A549 (cell line): Measurements from ENCODE around the gene DLG1. TPM values are rescaled to one million over a fixed set of nuclear protein-coding genes. Genes with fewer than 3 reads are reported as not detected.
"Not testable (repeated sequence)": the region's sequence is repeated elsewhere in the genome, so short reads cannot be mapped to it uniquely, and the experiment has no call there.

Experiments
- ATAC-seq, 2 experiments: fragments of 200-7000 bp in 1 of 2; fragments of >200 bp in 1 of 2; cut with Nextera tagmentation in 1 of 2; cut with Tn5 transposase in 1 of 2; 3 replicates each; pipeline versions ENCODE4 v1.8.0 to v1.9.1; 2018 to 2020; ENCODE audit warnings: mild to moderate bottlenecking in 1 of 2, moderate library complexity in 1 of 2
- CTCF ChIA-PET: fragments of 300-600 bp; sonication (Branson Sonifier 250); formaldehyde crosslinking; extraction: SDS; loops from one replicate; lab custom pipeline; 2021; ENCODE audit warnings: antibody characterized with exemption, inconsistent platforms; lab: Yijun Ruan, JAX
- POLR2A ChIA-PET: fragments of 350-600 bp; formaldehyde crosslinking; extraction: SDS; loops from one replicate; lab custom pipeline; 2021; ENCODE audit warnings: antibody characterized with exemption, inconsistent platforms; lab: Yijun Ruan, JAX
- DNase-seq, 2 experiments: peaks; one replicate each; pipeline versions ENCODE4 v3.0.0 to v3.0.0-alpha.2; 2011 to 2016; ENCODE audit warnings: low read depth in 1 of 2, low spot score in 1 of 2
- FAIRE-seq: peaks from 2 replicates; lab custom pipeline; 2011; peaks lifted over from hg19 to GRCh38; lab: Jason Lieb, UNC
- H3K27ac ChIP-seq, 2 experiments: fragments of >200 bp; sonication (Bioruptor Twin); formaldehyde crosslinking; 3 replicates each; pipeline ENCODE4 v1.5.1; 2016 to 2017
- H3K4me1 ChIP-seq: fragments of >200 bp; sonication (Bioruptor Twin); formaldehyde crosslinking; 3 replicates; pipeline ENCODE4 v1.6.1; 2016
- H3K4me2 ChIP-seq: fragments of >200 bp; sonication (Bioruptor Twin); formaldehyde crosslinking; 3 replicates; pipeline ENCODE4 v1.6.1; 2016
- H3K4me3 ChIP-seq: fragments of >200 bp; sonication (Bioruptor Twin); formaldehyde crosslinking; 3 replicates; pipeline ENCODE4 v1.5.1; 2016
- H3K9me3 ChIP-seq: fragments of >200 bp; sonication (Bioruptor Twin); formaldehyde crosslinking; 3 replicates; pipeline ENCODE4 v1.6.1; 2016
- BHLHE40 ChIP-seq: IDR thresholded peaks from 2 replicates; pipeline ENCODE4 v1.6.1; 2012; ENCODE audit warnings: low read depth, low read length, inconsistent platforms
- CBX2 ChIP-seq: fragments of 200-600 bp; sonication (generic); IDR thresholded peaks from 2 replicates; pipeline ENCODE4 v1.6.1; 2016; ENCODE audit warnings: low read depth, mild to moderate bottlenecking, borderline replicate concordance
- EP300 ChIP-seq, 2 experiments: fragments of >200 bp; sonication (Bioruptor Twin); formaldehyde crosslinking; IDR thresholded peaks; 2 replicates in 1 of 2; 3 replicates in 1 of 2; pipeline ENCODE4 v1.6.1; 2016 to 2017
- FOSB ChIP-seq: fragments of 250-450 bp; sonication (Bioruptor Pico); IDR thresholded peaks from 2 replicates; pipeline ENCODE4 v1.5.0; 2020; ENCODE audit warnings: mild to moderate bottlenecking, moderate library complexity
- HOXB13 ChIP-seq: fragments of 250-450 bp; sonication (Bioruptor Pico); IDR thresholded peaks from 2 replicates; pipeline ENCODE4 v1.5.0; 2020; ENCODE audit warnings: low read depth, mild to moderate bottlenecking, moderate library complexity
- HOXB5 ChIP-seq: fragments of 250-450 bp; sonication (Bioruptor Pico); IDR thresholded peaks from 2 replicates; pipeline ENCODE4 v1.5.0; 2020; ENCODE audit warnings: mild to moderate bottlenecking, moderate library complexity
- JUNB ChIP-seq: fragments of >200 bp; sonication (Bioruptor Twin); formaldehyde crosslinking; IDR thresholded peaks from 2 replicates; pipeline ENCODE4 v1.6.1; 2016
- KDM1A ChIP-seq: fragments of 200-600 bp; sonication (generic); IDR thresholded peaks from 2 replicates; pipeline ENCODE4 v1.6.1; 2016; ENCODE audit warnings: low read depth, mild to moderate bottlenecking
- POLR2A ChIP-seq: IDR thresholded peaks from 2 replicates; pipeline ENCODE4 v1.6.1; 2012; ENCODE audit warnings: mild to moderate bottlenecking, low read length
- RARB ChIP-seq: fragments of 250-450 bp; sonication (Bioruptor Pico); IDR thresholded peaks from 2 replicates; pipeline ENCODE4 v1.8.0; 2021; ENCODE audit warnings: mild to moderate bottlenecking, moderate library complexity
- SMC3 ChIP-seq: fragments of >200 bp; sonication (Bioruptor Twin); formaldehyde crosslinking; IDR thresholded peaks from 3 replicates; pipeline ENCODE4 v1.6.1; 2018; ENCODE audit warnings: inconsistent platforms
- TFCP2L1 ChIP-seq: fragments of 250-450 bp; sonication (Bioruptor Pico); IDR thresholded peaks from 2 replicates; pipeline ENCODE4 v1.5.0; 2021; ENCODE audit warnings: mild to moderate bottlenecking
- TP53 ChIP-seq: fragments of 250-450 bp; sonication (Bioruptor Pico); IDR thresholded peaks from 2 replicates; pipeline ENCODE4 v1.5.0; 2021; ENCODE audit warnings: mild to moderate bottlenecking, moderate library complexity
- ZC3H11A ChIP-seq: fragments of 450-650 bp; IDR thresholded peaks from 2 replicates; pipeline ENCODE4 v1.6.1; 2014; ENCODE audit warnings: antibody characterized with exemption, mild to moderate bottlenecking
- ZSCAN20 ChIP-seq: fragments of 250-450 bp; sonication (Bioruptor Pico); IDR thresholded peaks from 2 replicates; pipeline ENCODE4 v1.8.0; 2022; ENCODE audit warnings: mild to moderate bottlenecking, moderate library complexity
- WGBS: methylation state at CpG from one replicate; pipeline ENCODE4 v1.1.6; 2017; ENCODE audit errors: missing lambda C conversion rate; 5-methylcytosine and 5-hydroxymethylcytosine counted together
- polyA plus RNA-seq, 4 experiments: library from polyadenylated mRNA; depleted of rRNA in 3 of 4; stranded (reverse); fragments of >200 nt; fragmentation: RNase III in 1 of 4; extraction: RNeasy Plus Mini Kit Qiagen cat#74134 plus additional on column Dnase treatment in 1 of 4; gene quantifications; 2 replicates in 3 of 4; 3 replicates in 1 of 4; pipeline ENCODE4 v1.2.3, GENCODE V29; 2011 to 2017
- TF ChIP-seq, protein P1 (sequence below): fragments of >200 bp; sonication (Bioruptor Twin); formaldehyde crosslinking; IDR thresholded peaks from 3 replicates; pipeline ENCODE4 v1.6.1; 2016
- TF ChIP-seq, protein P2 (sequence below): fragments of 150-350 bp; IDR thresholded peaks from 2 replicates; pipeline ENCODE4 v1.6.1; 2014; ENCODE audit warnings: low read depth, mild to moderate bottlenecking, low read length
- TF ChIP-seq, protein P3 (sequence below): fragments of 200-600 bp; sonication (generic); IDR thresholded peaks from 2 replicates; pipeline ENCODE4 v1.6.1; 2016; ENCODE audit warnings: antibody characterized with exemption, mild to moderate bottlenecking, moderate library complexity
- TF ChIP-seq, protein P4 (sequence below): IDR thresholded peaks from 2 replicates; pipeline ENCODE4 v1.6.1; 2012

Gene DLG1
- polyA plus RNA-seq, 2 of the 4 experiments (the other 2 are of a cell fraction), result 27.0 to 33.9 TPM

DNA sequence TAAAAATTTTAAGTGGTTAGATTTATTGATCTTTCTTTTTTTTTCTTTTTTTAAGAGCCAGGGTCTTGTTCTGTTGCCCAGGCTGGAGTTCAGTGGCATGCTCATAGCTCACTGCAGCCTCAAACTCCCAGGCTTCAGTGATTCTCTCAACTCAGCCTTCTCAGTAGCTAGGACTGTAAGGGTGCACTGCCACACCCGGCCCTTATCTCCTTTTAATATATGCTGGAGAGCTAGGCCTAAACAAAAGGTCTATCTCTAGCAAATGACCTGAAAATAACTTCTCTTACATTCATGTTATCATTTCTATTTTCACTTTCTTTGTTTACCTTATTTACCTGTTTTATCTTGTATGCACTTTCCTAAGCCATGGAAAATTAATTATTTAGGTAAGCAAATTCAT is 233.6 kb downstream of the DLG1 start (continued):
- TF ChIP-seq, protein P1, sequence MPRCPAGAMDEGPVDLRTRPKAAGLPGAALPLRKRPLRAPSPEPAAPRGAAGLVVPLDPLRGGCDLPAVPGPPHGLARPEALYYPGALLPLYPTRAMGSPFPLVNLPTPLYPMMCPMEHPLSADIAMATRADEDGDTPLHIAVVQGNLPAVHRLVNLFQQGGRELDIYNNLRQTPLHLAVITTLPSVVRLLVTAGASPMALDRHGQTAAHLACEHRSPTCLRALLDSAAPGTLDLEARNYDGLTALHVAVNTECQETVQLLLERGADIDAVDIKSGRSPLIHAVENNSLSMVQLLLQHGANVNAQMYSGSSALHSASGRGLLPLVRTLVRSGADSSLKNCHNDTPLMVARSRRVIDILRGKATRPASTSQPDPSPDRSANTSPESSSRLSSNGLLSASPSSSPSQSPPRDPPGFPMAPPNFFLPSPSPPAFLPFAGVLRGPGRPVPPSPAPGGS, result no peak

DNA sequence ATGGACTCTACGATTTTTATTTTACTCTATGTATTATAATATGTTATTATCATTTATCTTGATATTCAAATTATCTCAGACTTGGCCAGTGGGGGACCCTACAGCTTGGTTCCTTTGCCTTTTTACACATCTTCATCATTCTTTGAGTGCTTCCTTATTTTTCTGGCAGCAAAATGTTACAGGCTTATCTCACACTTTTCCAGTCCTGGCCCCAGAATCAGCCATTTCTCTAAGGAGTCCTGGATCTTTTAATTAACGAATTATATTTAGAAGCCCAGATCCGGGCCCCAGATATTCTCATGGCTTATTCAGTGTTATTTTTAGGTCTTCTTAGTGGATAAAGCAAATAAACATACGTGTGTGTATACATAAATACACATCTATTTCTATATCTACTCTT is 236.0 kb downstream of the DLG1 start:
- ChIA-PET CTCF (interaction anchor here (0.6 kb wide), 1 partner anchor 801 kb away, joined by 3 read pairs; no protein-coding TSS in a partner anchor), POLR2A (no interaction called here)
- Histone ChIP-seq H3K27ac (no peak overlapping the region), H3K4me1 (no peaks in the 10 kb centered on the region), H3K9me3 (no peaks in the 10 kb centered on the region), H3K4me2 (no peak overlapping the region)
- DNase-seq (no peak), ATAC-seq (no peak), FAIRE-seq (no peak)
- TF ChIP-seq KDM1A (no peak), CBX2 (no peak), EP300 (IDR thresholded peaks at IDR 0.05) (no peak), ZC3H11A (no peak), HOXB5 (no peak), TP53 (CRISPR knock-in tag) (no peak), FOSB (CRISPR knock-in tag) (no peak), POLR2A (no peak), JUNB (no peak), SMC3 (no peak), HOXB13 (CRISPR knock-in tag) (no peak), BHLHE40 (no peak), TFCP2L1 (no peak), ZSCAN20 (CRISPR knock-in tag) (no peak), RARB (CRISPR knock-in tag) (no peak)
- TF ChIP-seq, protein P2, sequence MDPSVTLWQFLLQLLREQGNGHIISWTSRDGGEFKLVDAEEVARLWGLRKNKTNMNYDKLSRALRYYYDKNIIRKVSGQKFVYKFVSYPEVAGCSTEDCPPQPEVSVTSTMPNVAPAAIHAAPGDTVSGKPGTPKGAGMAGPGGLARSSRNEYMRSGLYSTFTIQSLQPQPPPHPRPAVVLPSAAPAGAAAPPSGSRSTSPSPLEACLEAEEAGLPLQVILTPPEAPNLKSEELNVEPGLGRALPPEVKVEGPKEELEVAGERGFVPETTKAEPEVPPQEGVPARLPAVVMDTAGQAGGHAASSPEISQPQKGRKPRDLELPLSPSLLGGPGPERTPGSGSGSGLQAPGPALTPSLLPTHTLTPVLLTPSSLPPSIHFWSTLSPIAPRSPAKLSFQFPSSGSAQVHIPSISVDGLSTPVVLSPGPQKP, result no peak
- TF ChIP-seq, protein P3, sequence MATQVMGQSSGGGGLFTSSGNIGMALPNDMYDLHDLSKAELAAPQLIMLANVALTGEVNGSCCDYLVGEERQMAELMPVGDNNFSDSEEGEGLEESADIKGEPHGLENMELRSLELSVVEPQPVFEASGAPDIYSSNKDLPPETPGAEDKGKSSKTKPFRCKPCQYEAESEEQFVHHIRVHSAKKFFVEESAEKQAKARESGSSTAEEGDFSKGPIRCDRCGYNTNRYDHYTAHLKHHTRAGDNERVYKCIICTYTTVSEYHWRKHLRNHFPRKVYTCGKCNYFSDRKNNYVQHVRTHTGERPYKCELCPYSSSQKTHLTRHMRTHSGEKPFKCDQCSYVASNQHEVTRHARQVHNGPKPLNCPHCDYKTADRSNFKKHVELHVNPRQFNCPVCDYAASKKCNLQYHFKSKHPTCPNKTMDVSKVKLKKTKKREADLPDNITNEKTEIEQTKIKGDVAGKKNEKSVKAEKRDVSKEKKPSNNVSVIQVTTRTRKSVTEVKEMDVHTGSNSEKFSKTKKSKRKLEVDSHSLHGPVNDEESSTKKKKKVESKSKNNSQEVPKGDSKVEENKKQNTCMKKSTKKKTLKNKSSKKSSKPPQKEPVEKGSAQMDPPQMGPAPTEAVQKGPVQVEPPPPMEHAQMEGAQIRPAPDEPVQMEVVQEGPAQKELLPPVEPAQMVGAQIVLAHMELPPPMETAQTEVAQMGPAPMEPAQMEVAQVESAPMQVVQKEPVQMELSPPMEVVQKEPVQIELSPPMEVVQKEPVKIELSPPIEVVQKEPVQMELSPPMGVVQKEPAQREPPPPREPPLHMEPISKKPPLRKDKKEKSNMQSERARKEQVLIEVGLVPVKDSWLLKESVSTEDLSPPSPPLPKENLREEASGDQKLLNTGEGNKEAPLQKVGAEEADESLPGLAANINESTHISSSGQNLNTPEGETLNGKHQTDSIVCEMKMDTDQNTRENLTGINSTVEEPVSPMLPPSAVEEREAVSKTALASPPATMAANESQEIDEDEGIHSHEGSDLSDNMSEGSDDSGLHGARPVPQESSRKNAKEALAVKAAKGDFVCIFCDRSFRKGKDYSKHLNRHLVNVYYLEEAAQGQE, result no peak
- TF ChIP-seq, protein P4, sequence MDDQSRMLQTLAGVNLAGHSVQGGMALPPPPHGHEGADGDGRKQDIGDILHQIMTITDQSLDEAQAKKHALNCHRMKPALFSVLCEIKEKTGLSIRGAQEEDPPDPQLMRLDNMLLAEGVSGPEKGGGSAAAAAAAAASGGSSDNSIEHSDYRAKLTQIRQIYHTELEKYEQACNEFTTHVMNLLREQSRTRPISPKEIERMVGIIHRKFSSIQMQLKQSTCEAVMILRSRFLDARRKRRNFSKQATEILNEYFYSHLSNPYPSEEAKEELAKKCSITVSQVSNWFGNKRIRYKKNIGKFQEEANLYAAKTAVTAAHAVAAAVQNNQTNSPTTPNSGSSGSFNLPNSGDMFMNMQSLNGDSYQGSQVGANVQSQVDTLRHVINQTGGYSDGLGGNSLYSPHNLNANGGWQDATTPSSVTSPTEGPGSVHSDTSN, result no peak
- TF ChIP-seq, all 56 proteins: peak for 0
- 82% methylated on average over 4 of the region's 4 CpGs for WGBS
- no peak overlapping the region for H3K4me3 ChIP-seq

DNA sequence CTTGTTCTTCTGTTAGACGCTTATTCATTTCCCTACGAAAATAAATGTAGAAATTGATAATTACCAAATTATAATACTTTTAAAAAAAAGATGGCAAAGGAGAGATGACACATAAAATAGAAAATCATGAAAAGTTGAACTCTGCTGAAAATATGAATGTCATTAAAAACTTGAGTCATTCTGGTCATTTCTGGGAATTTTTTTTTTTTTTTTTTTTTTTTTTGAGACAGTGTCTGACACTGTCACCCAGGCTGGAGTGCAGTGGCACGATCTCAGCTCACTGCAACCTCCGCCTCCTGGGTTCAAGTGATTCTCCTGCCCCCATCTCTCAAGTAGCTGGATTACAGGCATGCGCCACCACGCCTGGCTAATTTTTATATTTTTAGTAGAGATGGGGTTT is 246.8 kb downstream of the DLG1 start:
- H3K4me3 ChIP-seq, CTCF ChIA-PET, H3K4me1 ChIP-seq, H3K27ac ChIP-seq, H3K9me3 ChIP-seq, H3K4me2 ChIP-seq, FAIRE-seq, DNase-seq, ATAC-seq: not testable (repeated sequence)
- POLR2A ChIA-PET, result interaction anchor here (0.6 kb wide), 1 partner anchor 798 kb away, joined by 3 read pairs; no protein-coding TSS in a partner anchor
- 89% methylated on average over 6 of the region's 6 CpGs for WGBS
